NAMALWA (cell line): ENCODE data around the gene ATXN1.
"Not testable (repeated sequence)": the region's sequence is repeated elsewhere in the genome, so short reads cannot be mapped to it uniquely, and the experiment has no call there.

Experiments
- DNase-seq: peaks from one replicate; pipeline ENCODE4 v3.0.0-alpha.2; 2015; ENCODE audit warnings: low spot score

The ATXN1 gene

GRCh38 chr6:16570221-16570553, 191.1 kb downstream of the ATXN1 start:
- DNase-seq, result no peak

- no peak for DNase-seq
Observed at GRCh38 chr6:16568128-16568527, 193.1 kb downstream of the ATXN1 start.

GRCh38 chr6:16567071-16567470, 194.2 kb downstream of the ATXN1 start:
- DNase-seq, result no peak

- DNase-seq, result no peak
Observed at GRCh38 chr6:16564436-16564835, 196.8 kb downstream of the ATXN1 start.

GRCh38 chr6:16563628-16564240, 197.5 kb downstream of the ATXN1 start:
- no peak for DNase-seq

- no peak for DNase-seq
Observed at GRCh38 chr6:16562498-16562897, 198.8 kb downstream of the ATXN1 start.

- no peak for DNase-seq
Observed at GRCh38 chr6:16559071-16559470, 202.2 kb downstream of the ATXN1 start.

GRCh38 chr6:16555550-16555949, 205.7 kb downstream of the ATXN1 start:
- DNase-seq, result no peak

- no peak for DNase-seq
Observed at GRCh38 chr6:16553531-16553930, 207.7 kb downstream of the ATXN1 start.

GRCh38 chr6:16551466-16551865, 209.8 kb downstream of the ATXN1 start:
- no peak for DNase-seq

GRCh38 chr6:16548121-16548520, 213.1 kb downstream of the ATXN1 start:
- DNase-seq, result no peak

GRCh38 chr6:16547587-16547986, 213.7 kb downstream of the ATXN1 start:
- DNase-seq, result no peak

GRCh38 chr6:16546861-16547260, 214.4 kb downstream of the ATXN1 start:
- no peak for DNase-seq

GRCh38 chr6:16545382-16545781, 215.9 kb downstream of the ATXN1 start:
- no peak for DNase-seq

GRCh38 chr6:16544521-16544920, 216.7 kb downstream of the ATXN1 start:
- DNase-seq, result no peak

GRCh38 chr6:16544006-16544405, 217.3 kb downstream of the ATXN1 start:
- no peak for DNase-seq

- no peak for DNase-seq
Observed at GRCh38 chr6:16543521-16543920, 217.7 kb downstream of the ATXN1 start.

GRCh38 chr6:16542070-16542469, 219.2 kb downstream of the ATXN1 start:
- no peak for DNase-seq

GRCh38 chr6:16540804-16541752, 220.2 kb downstream of the ATXN1 start:
- DNase-seq, result no peak

GRCh38 chr6:16540383-16540782, 220.9 kb downstream of the ATXN1 start:
- DNase-seq, result not testable (repeated sequence)

GRCh38 chr6:16539086-16539931, 222.0 kb downstream of the ATXN1 start:
- no peak for DNase-seq

GRCh38 chr6:16535564-16535963, 225.7 kb downstream of the ATXN1 start:
- DNase-seq, result no peak

- no peak for DNase-seq
Observed at GRCh38 chr6:16533721-16534136, 227.5 kb downstream of the ATXN1 start.
